Jurkat, Clone E6-1 (cell line): Measurements from ENCODE around the gene ZNF224. TPM values are rescaled to one million over a fixed set of nuclear protein-coding genes. Genes with fewer than 3 reads are reported as not detected.
A peak's percentile ranks its signal among the peaks of the same experiment; 100 is the strongest.

Source experiments
- DNase-seq: peaks from one replicate; pipeline ENCODE4 v3.0.0-alpha.2; 2011; ENCODE audit warnings: low read depth, low spot score
- H3K4me3 ChIP-seq: 2 replicates; pipeline ENCODE4 v1.5.1; 2011; ENCODE audit warnings: mild to moderate bottlenecking, low read length, control low read depth, moderate library complexity
- polyA plus RNA-seq: library from polyadenylated mRNA; unstranded; fragments of >200 nt; gene quantifications from one replicate; pipeline ENCODE4 v1.2.1, GENCODE V29; 2012; ENCODE audit warnings: missing spikeins; ENCODE audit not compliant: insufficient read length, insufficient read depth

Gene ZNF224
- 8.8 TPM for polyA plus RNA-seq

- peak; percentile 76 for DNase-seq
- H3K4me3 ChIP-seq, result peak within 1 kb of the TSS; percentile 70
Measured at GRCh38 chr19:44093931-44094765, at the start of gene ZNF224. TSS of gene ZNF224 (plus strand) at chr19:44094361. CDS start at chr19:44097874, 3,513 bp downstream.

DNA sequence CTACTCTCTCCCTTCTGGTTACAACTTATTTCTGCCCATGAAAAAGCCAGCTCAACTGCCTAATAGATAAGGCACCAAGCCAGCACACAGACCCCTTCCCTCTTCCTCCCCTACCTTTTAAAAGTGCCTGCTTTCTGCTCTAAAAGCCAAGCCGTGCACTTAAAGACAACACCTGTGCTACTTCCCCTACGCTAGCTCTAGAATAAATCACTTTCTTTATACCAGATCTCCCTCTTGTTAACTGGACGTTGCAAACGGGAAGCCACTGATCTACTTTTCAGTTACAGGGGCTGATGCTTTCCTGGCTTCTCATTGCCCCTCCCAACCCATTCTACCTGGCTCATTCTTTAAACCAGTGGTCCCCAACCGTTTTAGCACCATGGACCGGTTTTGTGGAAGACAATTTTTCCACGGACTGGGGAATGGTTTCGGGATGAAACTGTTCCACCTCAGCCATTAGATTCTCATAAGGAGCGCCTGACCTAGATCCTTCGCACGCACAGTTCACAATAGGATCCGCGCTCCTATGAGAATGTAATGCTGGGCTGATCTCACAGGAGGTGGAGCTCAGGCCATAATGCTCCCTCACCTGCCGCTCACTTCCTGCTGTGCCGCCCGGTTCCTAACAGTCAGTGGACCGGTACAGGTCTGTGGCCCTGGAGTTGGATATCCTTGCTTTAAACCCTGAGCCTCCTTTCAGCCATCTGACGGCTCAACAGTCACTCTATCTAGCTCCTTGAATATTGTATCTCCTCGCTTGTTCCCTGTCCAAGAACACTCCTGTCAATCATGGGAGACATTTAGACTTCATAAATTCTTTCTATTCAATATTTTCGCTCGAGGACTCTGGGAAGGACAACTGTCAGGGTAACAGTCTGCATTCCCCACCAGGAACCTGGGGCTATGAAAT lies 43.2 kb upstream of the ZNF224 start:
- no peak overlapping the region for H3K4me3 ChIP-seq
- no peak for DNase-seq

DNA sequence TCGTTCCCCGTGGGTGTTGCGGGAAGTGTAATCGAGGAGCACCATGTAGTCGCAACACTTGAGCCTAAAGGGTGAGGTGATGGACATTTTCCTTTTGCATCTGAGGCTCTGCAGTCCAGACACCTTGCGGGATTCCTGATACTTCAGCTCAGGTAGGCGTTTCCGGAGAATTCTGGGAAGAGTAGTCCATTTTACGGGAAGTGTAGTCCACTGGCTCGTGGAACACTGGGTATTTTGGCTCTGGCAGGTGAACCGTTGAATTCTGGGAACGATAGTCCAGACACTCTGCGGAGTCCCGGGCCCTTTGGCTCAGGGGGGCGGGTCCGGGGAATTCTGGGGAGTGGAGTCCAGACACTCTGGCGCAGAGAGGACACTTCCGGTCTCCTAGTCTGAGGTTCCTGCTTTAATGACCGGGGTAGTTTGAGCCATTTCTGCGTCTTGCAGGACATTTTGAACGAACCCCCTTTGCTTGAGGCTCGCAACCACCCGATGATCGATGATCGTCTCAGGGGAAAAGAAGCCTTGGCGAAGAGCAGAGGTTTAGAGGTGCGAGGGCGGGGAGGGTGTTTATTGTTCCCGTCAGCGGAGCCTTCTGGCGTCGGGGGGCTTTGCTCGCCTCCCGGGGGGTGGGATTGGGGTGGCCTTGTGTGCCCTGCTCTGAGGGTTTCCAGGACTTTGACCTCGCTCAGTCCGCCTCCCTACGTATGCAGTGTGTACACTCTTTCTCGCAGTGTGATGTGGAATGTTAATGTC lies 42.3 kb upstream of the ZNF224 start, which contains the start of gene ZNF223:
Gene ZNF223, plus strand, starts transcription at position 387 of the 753 bp plus-strand sequence. CDS start 3,141 bp downstream, outside the sequence.
- no peak for DNase-seq
- no peak within 1 kb of the TSS for H3K4me3 ChIP-seq

DNA sequence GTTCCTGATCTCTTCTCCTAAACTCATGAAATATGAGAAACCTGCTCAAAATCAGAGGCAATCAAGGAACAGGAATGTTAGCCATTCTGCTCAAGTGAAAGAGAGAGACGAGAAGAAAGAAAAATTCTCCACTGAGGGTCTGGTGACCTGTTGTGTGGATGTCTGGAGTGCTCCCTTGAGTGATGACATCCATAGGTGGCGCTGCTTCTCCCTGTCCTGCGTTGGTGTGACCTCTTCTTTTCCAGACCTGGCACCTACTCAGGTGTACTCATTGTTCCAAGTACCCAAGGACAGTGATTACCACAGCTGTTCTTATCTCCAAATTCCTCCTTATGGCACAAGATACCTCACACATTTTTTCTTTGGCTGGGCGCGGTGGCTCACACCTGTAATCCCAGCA lies 38.3 kb upstream of the ZNF224 start:
- no peak for DNase-seq
- no peak overlapping the region for H3K4me3 ChIP-seq

DNA sequence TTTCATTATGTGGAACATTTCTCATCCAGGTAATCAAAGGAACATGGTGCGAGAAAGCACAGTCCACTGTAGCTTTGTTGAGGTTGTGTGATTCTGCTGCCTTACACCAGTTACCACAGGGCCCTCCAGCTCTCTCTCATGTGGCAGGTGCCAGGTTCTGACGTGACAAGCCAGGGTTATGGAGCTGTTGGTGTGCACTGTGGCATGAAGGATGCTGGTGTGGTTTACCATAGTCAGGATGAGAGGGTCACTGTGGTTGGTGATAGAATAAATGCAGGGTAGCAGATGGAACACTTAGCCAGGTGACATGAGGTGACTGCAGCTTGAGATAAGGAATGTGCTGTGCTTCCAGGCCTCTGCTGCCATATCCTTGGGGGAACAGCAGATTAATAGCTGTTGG lies 34.9 kb upstream of the ZNF224 start:
- no peak overlapping the region for H3K4me3 ChIP-seq
- DNase-seq, result peak; percentile 78

DNA sequence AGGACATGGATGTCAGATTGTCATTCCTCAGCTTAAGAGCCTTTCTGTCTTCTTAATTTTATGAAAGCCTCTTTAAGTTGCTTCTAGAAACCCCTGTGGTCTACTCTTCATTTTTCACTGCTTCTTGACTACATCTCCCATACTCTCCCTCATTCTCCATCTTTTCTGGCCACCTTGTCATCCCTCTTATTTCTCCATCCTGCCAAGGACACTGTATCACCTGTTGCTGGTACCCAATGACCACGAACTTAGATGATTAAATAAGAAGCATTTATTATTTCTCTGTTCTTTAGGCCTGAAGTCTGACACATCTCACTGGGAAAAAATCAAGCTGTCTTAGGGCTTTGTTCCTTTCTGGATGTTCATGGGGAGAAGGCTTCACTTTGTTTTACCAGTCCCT lies 33.1 kb upstream of the ZNF224 start:
- no peak for DNase-seq
- H3K4me3 ChIP-seq, result no peak overlapping the region

GRCh38 chr19:44066305-44066704 lies 27.9 kb upstream of the ZNF224 start:
- DNase-seq, result no peak
- no peak overlapping the region for H3K4me3 ChIP-seq

GRCh38 chr19:44069415-44069814 lies 24.7 kb upstream of the ZNF224 start:
- no peak overlapping the region for H3K4me3 ChIP-seq
- no peak for DNase-seq

DNA sequence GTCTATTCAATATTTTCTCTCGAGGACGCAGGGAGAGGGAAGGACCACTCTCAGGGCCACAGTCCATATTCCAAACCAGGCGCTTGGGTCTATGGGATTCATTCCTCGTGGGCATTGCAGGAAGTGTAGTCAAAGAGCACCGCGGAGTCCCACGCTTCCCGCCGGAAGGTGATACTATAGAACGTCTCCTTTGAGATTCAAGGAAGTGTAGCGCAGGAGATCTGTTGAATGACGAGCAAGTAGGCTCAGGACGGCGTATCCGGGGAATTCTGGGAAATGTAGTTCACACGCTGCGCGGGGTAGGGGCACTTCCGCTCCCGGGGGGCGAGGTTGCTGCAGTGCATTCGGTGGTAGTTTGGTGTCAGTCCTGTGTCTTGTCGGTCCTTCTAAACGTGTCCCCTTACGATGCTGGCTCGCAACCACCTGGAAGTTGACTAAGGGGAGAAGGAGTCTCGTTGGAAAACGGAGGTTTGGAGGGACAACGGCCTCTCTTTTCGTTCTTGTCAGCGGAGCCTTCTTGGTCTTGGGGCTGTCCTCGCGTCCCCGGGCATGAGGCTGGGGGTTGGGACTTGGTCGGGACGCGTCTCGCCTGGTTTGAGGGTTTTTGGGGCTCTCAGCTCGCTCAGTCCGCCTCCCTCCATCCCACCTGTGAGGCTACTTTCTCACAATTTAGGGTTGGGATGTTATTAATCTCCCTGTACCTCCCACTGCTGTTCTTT lies 22.2 kb upstream of the ZNF224 start, which contains the start of gene ZNF284:
Gene ZNF284, plus strand, starts transcription at position 336 of the 719 bp plus-strand sequence. CDS start 4,231 bp downstream, outside the sequence.
- no peak within 1 kb of the TSS for H3K4me3 ChIP-seq
- no peak for DNase-seq

GRCh38 chr19:44072543-44073401 lies 21.4 kb upstream of the ZNF224 start:
- DNase-seq, result no peak
- H3K4me3 ChIP-seq, result no peak overlapping the region

GRCh38 chr19:44076325-44076724 lies 17.8 kb upstream of the ZNF224 start:
- no peak overlapping the region for H3K4me3 ChIP-seq

GRCh38 chr19:44092108-44092507 lies 2.1 kb upstream of the ZNF224 start:
- no peak overlapping the region for H3K4me3 ChIP-seq
- no peak for DNase-seq

More at GRCh38 chr19:44076325-44076724, 17.8 kb upstream of the ZNF224 start:
- DNase-seq, result no peak

GRCh38 chr19:44107751-44108150 lies 13.6 kb downstream of the ZNF224 start:
- no peak overlapping the region for H3K4me3 ChIP-seq
- no peak for DNase-seq

- DNase-seq, result no peak
- no peak overlapping the region for H3K4me3 ChIP-seq
Measured at GRCh38 chr19:44109458-44109857, 15.3 kb downstream of the ZNF224 start.

- DNase-seq, result no peak
- no peak overlapping the region for H3K4me3 ChIP-seq
Measured at GRCh38 chr19:44111910-44112463, 17.8 kb downstream of the ZNF224 start.

DNA sequence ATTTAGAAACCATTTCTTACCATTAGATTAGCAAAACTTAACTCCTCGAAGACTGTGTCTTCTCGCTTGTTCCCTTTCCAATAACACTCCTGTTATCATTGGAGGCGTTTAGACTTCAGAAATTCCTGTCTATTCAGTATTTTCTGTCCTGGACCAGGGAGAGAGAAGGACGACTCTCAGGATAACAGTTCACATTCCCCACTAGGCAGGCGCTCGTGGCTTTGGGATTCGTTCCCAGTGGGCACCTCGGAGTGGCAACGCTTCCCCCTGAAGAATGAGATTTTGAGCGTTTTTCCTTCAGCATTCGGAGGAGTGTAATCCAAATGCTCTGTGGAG lies 18.6 kb downstream of the ZNF224 start:
- peak overlapping the region; percentile 80 for H3K4me3 ChIP-seq
- DNase-seq, result no peak

GRCh38 chr19:44113138-44113783 lies 19.1 kb downstream of the ZNF224 start, which contains the start of gene ZNF225:
TSS of gene ZNF225 (plus strand) at chr19:44113399. CDS start at chr19:44115828, 2,429 bp downstream.
- peak within 1 kb of the TSS; percentile 80 for H3K4me3 ChIP-seq
- DNase-seq, result peak; percentile 91
